IPS-NIHi7 (cell line): ENCODE measurements around the gene XPR1.
"Not testable (repeated sequence)": the region's sequence is repeated elsewhere in the genome, so short reads cannot be mapped to it uniquely, and the experiment has no call there.

Source experiments
- DNase-seq: peaks from one replicate; pipeline ENCODE4 v3.0.0; 2012; ENCODE audit warnings: mixed read lengths; ENCODE audit errors: extremely low spot score

Gene XPR1

DNA sequence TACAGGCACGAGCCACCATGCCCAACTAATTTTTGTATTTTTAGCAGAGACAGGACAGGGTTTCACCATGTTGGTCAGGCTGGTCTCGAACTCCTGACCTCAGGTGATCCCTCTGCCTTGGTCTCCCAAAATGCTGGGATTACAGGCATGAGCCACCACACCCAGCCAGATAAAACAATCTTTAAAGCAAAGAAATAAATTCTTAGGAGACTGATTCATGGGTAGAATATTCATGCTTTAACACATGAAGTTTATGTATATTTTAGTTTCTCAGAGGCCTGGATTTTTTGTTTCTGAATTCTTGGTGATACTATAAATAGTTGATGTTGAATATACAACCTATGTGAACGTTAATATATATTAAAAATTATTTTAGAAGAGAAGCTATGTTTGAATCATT lies 153.5 kb downstream of the XPR1 start:
- DNase-seq, result no peak

DNA sequence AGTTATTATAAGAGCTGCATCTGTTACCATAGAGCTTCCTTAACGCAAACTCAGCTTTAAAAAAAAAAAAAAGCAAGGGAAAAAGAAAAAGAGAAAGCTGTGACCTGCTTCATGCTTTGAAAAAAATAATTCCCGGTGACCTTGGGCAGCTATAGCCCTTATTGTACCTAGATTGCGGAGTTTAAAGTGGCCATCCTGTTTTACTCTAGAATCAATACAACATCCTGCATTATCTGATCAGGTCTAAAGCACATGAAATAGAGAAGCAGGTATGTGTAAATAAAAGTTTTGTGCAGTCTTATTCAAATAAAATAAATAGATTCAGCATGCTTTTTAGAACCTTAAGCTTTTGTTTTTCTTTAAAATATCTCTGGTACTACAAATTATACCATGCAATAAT lies 154.1 kb downstream of the XPR1 start:
- DNase-seq, result no peak

GRCh38 chr1:180786624-180787023 lies 154.8 kb downstream of the XPR1 start:
- no peak for DNase-seq

DNA sequence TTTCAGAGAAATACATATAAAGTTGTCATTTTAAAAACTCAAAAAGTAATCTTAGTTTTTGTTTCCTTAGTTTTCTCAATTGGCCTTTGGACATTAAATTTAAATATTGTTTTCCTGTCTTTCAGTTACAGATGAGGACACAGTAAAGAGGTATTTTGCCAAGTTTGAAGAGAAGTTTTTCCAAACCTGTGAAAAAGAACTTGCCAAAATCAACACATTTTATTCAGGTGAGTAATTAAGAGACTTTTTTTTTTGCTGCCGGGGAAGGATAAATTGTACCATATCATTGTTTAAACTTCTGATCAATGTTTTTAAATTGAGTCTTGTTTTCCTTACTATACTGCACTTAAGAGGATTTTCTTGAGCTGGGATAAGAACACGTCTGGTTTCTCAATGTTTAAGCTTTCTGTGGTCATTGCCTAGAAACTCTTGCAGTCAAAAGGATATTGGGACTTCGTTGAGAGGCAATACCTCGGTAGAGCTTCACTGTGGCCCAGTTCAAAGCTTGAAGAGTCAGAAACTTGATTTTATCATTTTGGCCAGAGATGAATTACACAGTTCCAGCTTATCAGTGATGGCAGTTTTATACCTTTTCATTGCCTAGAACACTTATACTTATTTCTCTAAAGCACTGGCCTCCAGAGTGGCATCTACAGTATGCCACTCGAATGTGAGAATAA lies 155.9 kb downstream of the XPR1 start:
- no peak for DNase-seq

- DNase-seq, result no peak
Observed at GRCh38 chr1:180789460-180789859, 157.6 kb downstream of the XPR1 start.

GRCh38 chr1:180791152-180791551 lies 159.3 kb downstream of the XPR1 start:
- not testable (repeated sequence) for DNase-seq

GRCh38 chr1:180791806-180792205 lies 160.0 kb downstream of the XPR1 start:
- no peak for DNase-seq

- no peak for DNase-seq
Observed at GRCh38 chr1:180793451-180793850, 161.6 kb downstream of the XPR1 start.

- DNase-seq, result no peak
Observed at GRCh38 chr1:180796897-180797640, 165.2 kb downstream of the XPR1 start.

DNA sequence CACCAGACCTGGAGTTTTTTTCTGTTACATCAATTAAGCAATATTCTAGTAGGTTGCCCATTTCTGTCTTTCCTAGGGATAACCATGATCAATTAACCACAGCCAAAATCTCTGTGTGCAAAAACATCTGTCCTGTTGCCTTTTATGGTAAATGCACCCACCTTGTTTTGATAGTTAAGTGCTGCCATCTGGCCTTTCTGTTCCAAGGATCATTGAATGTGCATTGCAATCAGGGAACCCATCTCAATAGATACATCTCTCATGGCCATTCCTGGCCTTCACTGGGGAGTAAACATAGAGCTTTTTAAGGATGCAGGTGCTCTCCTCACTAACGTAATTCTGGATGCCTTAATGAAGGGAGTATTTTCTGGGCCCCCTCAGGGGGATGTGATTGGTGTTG lies 169.1 kb downstream of the XPR1 start:
- DNase-seq, result no peak

GRCh38 chr1:180802813-180803212 lies 171.0 kb downstream of the XPR1 start:
- no peak for DNase-seq

GRCh38 chr1:180805316-180805715 lies 173.5 kb downstream of the XPR1 start:
- DNase-seq, result no peak

DNA sequence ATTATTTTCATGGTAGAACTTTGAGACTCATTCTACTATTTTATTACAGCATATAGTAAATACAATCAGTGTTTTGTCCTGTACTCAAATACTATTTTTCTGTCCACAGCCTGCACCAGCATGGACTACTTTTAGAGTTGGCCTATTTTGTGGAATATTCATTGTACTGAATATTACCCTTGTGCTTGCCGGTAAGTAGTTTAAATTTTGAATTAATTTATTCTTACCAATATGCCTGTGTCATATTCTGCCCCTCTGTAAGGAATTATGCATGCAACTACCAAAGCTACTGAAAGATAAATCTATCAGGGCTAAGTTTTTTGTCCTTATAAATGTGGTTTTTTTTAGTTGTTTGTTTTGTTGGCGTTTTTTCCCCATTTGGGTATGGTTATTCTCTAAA lies 179.5 kb downstream of the XPR1 start:
- no peak for DNase-seq

- DNase-seq, result no peak
Observed at GRCh38 chr1:180811886-180812285, 180.1 kb downstream of the XPR1 start.

DNA sequence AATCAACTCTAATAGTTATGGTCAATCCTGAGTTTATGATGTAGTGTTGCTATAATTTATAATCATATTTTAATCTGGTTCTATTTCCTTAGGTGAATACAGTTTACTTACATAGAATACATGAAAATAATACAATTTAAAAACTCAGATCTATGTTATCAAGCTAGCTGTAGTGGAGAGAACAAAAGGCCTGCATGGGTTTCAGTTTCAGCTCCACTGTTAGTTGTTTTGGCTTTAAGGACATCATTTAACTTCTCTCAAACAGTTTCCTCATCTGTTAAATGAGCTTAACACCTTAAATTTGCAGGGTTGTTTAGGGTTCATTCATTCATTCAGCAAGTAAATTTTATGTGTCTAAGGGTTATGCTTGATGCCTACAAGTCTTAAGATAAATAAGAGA lies 182.4 kb downstream of the XPR1 start:
- DNase-seq, result no peak

GRCh38 chr1:180815188-180815587 lies 183.4 kb downstream of the XPR1 start:
- no peak for DNase-seq

DNA sequence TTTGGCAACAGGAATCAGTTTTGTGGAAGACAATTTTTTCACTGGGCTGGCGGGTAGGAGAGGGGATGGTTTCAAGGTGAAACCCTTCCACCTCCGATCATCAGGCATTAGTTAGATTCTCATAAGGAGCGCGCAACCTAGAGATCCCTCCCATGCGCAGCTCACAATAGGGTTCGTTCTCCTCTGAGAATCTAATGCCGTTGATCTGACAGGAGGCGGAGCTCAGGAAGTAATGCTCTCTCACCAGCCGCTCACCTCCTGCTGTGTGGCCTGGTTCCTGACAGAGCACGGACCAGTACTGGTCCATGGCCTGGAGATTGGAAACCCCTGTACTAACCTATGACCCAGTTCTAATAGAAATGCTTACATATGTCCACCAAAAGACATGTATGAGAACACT lies 184.3 kb downstream of the XPR1 start:
- no peak for DNase-seq

DNA sequence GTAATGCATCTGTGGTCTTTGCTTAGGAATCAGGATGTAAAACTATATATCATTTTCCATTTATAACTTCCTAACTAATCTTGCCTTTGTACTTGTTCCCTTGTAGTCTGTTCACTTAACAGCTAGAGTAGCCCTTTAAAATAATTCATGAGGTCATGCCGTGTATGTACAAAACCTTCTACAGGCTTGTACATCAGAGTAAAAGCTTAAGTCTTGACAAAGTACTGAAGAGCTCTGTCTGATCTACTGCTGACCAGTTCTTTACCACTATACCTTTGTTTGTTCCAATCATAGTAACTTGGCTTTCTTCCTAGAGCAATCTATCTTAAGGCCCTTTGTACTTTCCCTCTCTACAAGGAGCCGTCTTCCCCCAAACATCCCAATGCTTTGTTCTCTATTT lies 190.1 kb downstream of the XPR1 start:
- DNase-seq, result no peak

DNA sequence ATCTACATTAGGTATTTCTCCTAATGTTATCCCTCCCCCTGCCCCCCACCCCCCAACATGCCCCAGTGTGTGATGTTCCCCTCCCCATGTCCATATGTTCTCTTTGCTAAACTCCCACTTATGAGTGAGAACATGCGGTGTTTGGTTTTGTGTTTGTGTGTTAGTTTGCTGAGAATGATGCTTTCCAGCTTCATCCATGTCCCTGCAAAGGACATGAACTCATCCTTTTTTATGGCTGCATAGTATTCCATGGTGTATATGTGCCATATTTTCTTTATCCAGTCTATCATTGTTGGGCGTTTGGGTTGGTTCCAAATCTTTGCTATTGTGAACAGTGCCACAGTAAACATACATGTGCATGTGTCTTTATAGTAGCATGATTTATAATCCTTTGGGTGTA lies 199.7 kb downstream of the XPR1 start:
- DNase-seq, result not testable (repeated sequence)

DNA sequence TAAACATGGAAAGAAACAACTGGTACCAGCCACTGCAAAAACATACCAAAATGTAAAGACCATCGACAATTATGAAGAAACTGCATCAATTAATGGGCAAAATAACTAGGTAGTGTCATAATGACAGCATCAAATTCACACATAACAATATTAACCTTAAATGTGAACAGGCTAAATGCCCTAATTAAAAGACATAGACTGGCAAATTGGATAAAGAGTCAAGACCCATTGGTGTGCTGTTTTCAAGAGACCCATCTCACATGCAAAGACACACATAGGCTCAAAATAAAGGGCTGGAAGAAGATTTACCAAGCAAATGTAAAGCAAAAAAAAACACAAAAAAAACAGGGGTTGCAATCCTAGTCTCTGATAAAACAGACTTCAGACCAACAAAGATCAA lies 201.4 kb downstream of the XPR1 start:
- not testable (repeated sequence) for DNase-seq

- no peak for DNase-seq
Observed at GRCh38 chr1:180836449-180836848, 204.6 kb downstream of the XPR1 start.

GRCh38 chr1:180837020-180837419 lies 205.2 kb downstream of the XPR1 start:
- no peak for DNase-seq

DNA sequence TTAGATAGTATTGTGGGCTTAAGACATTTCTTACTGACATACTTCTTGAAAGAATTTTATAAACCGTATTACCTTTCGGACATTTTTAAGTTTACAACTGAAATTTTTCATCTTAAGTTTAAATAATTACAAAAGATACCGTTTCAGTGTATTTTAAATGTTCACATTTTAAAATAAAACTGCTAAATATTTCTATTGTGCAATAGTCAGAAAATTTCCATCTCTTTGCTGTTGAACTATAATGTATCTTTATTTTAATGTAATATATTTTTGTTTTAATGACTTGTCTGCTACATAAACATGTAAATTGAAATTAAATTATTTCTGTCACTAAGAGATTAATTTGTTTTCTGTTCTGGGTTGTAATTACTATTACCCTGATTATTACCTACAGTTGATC lies 206.7 kb downstream of the XPR1 start:
- no peak for DNase-seq

DNA sequence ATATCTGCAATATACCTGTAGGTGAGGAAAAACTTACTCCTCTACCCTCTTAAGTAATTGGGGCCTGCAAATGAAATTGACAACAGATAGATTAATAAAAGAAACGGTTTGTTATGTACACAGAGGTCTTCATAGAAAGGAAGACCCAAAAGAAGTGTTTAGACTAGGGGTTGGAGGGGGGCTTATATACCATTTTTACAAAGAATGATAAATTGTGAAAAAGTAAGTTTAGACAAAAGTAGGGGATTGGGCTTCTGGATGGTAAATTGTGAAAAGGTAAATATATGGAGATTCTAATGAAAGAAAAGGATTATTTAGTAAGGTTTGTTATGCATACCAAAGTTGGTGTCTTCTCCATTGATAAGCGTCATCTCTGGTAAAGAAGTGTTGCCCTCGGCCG lies 207.7 kb downstream of the XPR1 start:
- DNase-seq, result no peak
